Progenitor cell of endocrine pancreas (in vitro differentiated cells): Measurements from ENCODE around the gene GPR15LG. TPM values are rescaled to one million over a fixed set of nuclear protein-coding genes. Genes with fewer than 3 reads are reported as not detected.

ENCODE experiments used
- DNase-seq: peaks from one replicate; pipeline ENCODE4 v3.0.0; 2021; ENCODE audit warnings: low spot score; ENCODE audit not compliant: unreplicated experiment
- H3K27ac Mint-ChIP-seq: 2 replicates; pipeline ENCODE4 v1.8.0; 2021; ENCODE audit warnings: mild to moderate bottlenecking, moderate library complexity, mixed read lengths
- H3K27me3 Mint-ChIP-seq: 2 replicates; pipeline ENCODE4 v1.8.0; 2021; ENCODE audit warnings: mixed read lengths
- H3K36me3 Mint-ChIP-seq: 2 replicates; pipeline ENCODE4 v1.8.0; 2022; ENCODE audit warnings: mixed read lengths; ENCODE audit not compliant: insufficient read depth
- H3K4me1 Mint-ChIP-seq: 2 replicates; pipeline ENCODE4 v1.8.0; 2021; ENCODE audit warnings: low read depth, mixed read lengths
- H3K4me3 Mint-ChIP-seq: 2 replicates; pipeline ENCODE4 v1.8.0; 2021; ENCODE audit warnings: low read depth, mild to moderate bottlenecking, moderate library complexity, mixed read lengths
- H3K9me3 Mint-ChIP-seq: 2 replicates; pipeline ENCODE4 v1.8.0; 2021; ENCODE audit warnings: low read depth, mixed read lengths
- total RNA-seq: library from RNA; stranded (reverse); gene quantifications from 2 replicates; pipeline ENCODE4 v1.2.1, GENCODE V29; 2021
- TF ChIP-seq, protein P1 (sequence below): fragments of 200-600 bp; sonication (generic); IDR thresholded peaks from one replicate; pipeline ENCODE4 v1.5.0; 2021; ENCODE audit warnings: antibody characterized with exemption, mild to moderate bottlenecking; ENCODE audit not compliant: unreplicated experiment

The GPR15LG gene
- total RNA-seq, 1 donor from 2014 or later: not detected

DNA sequence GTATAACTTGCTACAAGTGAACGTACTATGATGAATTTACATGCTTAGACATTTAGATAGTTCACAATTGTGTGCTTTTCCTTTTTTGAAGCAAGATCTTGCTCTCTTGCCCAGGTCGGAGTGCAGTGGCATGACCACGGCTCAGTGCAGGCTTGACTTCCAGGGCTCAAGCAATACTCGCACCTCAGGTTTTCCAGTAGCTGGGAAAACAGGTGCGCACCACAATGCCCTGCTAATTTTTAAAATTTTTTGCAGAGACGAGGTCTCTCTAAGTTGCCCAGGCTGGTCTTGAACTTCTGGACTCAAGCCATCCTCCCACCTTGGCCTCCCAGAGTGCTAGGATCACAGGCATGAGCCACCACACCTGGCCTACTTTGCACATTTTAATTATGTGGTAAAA, 1.8 kb downstream of the GPR15LG start:
- Mint-ChIP-seq H3K36me3 (no peaks in the 10 kb centered on the region), H3K27me3 (no peaks in the 10 kb centered on the region), H3K9me3 (no peaks in the 10 kb centered on the region), H3K4me1 (peaks cover 6% of the 10 kb centered on the region), H3K27ac (no peak overlapping the region), H3K4me3 (no peak overlapping the region)
- no peak for DNase-seq
- TF ChIP-seq, protein P1, sequence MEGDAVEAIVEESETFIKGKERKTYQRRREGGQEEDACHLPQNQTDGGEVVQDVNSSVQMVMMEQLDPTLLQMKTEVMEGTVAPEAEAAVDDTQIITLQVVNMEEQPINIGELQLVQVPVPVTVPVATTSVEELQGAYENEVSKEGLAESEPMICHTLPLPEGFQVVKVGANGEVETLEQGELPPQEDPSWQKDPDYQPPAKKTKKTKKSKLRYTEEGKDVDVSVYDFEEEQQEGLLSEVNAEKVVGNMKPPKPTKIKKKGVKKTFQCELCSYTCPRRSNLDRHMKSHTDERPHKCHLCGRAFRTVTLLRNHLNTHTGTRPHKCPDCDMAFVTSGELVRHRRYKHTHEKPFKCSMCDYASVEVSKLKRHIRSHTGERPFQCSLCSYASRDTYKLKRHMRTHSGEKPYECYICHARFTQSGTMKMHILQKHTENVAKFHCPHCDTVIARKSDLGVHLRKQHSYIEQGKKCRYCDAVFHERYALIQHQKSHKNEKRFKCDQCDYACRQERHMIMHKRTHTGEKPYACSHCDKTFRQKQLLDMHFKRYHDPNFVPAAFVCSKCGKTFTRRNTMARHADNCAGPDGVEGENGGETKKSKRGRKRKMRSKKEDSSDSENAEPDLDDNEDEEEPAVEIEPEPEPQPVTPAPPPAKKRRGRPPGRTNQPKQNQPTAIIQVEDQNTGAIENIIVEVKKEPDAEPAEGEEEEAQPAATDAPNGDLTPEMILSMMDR: no peak

DNA sequence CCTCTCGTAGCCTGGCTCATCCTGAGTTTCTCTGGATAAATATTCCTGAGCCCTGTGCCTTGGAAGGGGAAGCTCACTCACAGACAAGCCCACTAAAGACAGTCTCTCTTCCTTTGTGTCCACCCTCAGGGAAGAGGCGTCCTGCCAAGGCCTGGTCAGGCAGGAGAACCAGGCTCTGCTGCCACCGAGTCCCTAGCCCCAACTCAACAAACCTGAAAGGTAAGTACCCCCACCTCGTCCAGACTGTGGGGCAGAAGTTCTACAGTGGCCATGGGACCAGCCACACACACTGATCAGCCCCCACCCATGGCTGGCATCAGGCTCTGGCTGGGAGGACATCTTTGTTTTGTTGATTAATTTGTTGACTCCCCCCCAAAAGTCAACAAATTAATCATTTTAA, 2.8 kb downstream of the GPR15LG start:
- no peak for DNase-seq
- no peaks in the 10 kb centered on the region for H3K9me3 Mint-ChIP-seq
- no peaks in the 10 kb centered on the region for H3K36me3 Mint-ChIP-seq
- H3K27me3 Mint-ChIP-seq: no peaks in the 10 kb centered on the region
- no peak overlapping the region for H3K4me3 Mint-ChIP-seq
- H3K4me1 Mint-ChIP-seq: peaks cover 6% of the 10 kb centered on the region
- TF ChIP-seq, protein P1: no peak
- H3K27ac Mint-ChIP-seq: peak overlapping the region; percentile 6

DNA sequence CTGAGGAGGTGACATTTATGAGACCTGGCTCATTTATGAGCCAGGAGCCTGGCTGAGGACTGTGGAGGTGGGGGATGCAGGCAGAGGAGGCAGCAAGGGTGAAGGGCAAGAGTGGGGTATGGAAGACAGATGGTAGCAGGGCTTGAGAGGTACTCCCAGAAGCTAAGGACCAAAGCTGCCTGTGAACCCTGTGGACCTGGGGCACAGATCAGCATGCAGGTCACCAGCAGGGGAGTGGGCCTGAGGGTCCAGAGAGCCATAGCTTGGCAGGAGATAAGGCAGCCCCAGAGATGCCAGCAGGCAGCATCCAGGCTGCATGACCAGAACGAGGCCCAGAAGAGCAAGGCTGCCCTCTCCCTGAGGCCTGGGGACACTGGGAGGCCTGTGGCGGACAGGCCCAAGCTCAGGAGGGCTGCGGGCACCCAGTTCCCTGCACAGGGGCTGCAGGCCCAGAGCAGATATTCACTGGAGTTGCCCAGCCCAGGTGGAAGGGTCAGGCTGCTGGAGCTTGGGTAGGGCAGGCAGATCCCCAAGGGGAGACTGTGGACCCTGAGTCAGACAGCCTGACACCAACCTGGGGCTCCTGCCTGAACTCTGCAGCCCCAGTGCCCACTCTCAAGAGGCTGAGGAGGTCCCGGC, 3.4 kb downstream of the GPR15LG start:
- H3K4me1 Mint-ChIP-seq: peaks cover 6% of the 10 kb centered on the region
- H3K36me3 Mint-ChIP-seq: no peaks in the 10 kb centered on the region
- TF ChIP-seq, protein P1: no peak
- no peaks in the 10 kb centered on the region for H3K9me3 Mint-ChIP-seq
- no peak overlapping the region for H3K27ac Mint-ChIP-seq
- DNase-seq: no peak
- H3K27me3 Mint-ChIP-seq: no peaks in the 10 kb centered on the region
- no peak overlapping the region for H3K4me3 Mint-ChIP-seq

DNA sequence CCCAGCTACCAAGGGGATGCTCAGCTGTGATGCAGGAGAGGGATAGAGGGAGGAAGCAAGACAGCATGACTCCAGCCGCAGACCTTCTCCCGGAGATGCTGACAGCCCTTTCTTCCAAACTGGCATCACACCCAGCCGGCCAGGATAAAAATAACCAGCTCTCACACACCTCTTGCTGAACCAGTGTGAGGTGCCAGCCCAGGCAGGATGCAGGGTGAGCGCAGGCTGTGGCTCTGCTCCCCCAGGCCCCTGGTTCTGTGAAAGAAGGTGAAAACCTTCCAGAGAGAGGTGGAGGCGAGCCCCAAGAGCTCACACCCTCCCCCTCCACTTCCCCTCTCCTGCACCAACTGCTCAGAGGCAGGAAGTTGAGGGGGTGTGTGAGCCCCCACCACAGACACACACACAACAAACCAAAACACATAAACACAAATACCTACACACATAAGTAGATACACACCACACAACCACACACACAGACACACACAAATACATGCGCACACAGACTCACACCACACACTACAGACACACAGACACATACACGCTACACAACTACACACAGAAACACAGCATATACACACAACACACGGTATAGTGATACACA, 4.0 kb downstream of the GPR15LG start:
- H3K36me3 Mint-ChIP-seq: no peaks in the 10 kb centered on the region
- H3K9me3 Mint-ChIP-seq: no peaks in the 10 kb centered on the region
- H3K27ac Mint-ChIP-seq: no peak overlapping the region
- TF ChIP-seq, protein P1: no peak
- no peak overlapping the region for H3K4me3 Mint-ChIP-seq
- DNase-seq: no peak
- no peaks in the 10 kb centered on the region for H3K27me3 Mint-ChIP-seq
- peaks cover 6% of the 10 kb centered on the region for H3K4me1 Mint-ChIP-seq

DNA sequence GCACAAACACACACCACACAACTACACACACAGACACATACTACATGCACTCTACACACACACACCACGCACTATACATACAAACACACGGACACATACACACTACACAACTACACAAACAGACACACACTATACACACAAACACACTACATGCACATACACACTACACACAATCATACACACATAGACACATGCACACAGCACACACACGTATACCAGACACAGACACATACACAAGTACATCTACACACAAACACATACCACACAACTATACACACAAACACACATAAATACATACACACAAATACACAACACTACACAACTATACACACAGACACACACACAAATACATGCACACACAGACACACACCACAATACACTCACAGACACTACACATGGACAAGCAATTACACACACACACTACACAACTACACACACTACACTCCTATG, 4.6 kb downstream of the GPR15LG start:
- H3K27ac Mint-ChIP-seq: no peak overlapping the region
- H3K36me3 Mint-ChIP-seq: no peaks in the 10 kb centered on the region
- H3K4me1 Mint-ChIP-seq: peaks cover 6% of the 10 kb centered on the region
- H3K4me3 Mint-ChIP-seq: no peak overlapping the region
- H3K9me3 Mint-ChIP-seq: no peaks in the 10 kb centered on the region
- H3K27me3 Mint-ChIP-seq: no peaks in the 10 kb centered on the region
- TF ChIP-seq, protein P1: no peak
- no peak for DNase-seq
